OCI-LY7 (cell line): Measurements from ENCODE around the gene XPNPEP1. TPM values are rescaled to one million over a fixed set of nuclear protein-coding genes. Genes with fewer than 3 reads are reported as not detected.

ENCODE experiments used
- BruUV-seq: library from RNA; stranded (reverse); fragments of 400-500 nt; replicated peaks from 2 replicates; lab custom pipeline; 2021; lab: Mats Ljungman, UMichigan
- CTCF ChIA-PET: fragments of 300-600 bp; sonication (Branson Sonifier 250); formaldehyde crosslinking; loops from one replicate; lab custom pipeline; 2022; ENCODE audit warnings: antibody characterized with exemption; ENCODE audit not compliant: unreplicated experiment; lab: Charles Lee
- POLR2A ChIA-PET: fragments of 300-600 bp; sonication (Branson Sonifier 250); formaldehyde crosslinking; loops from one replicate; lab custom pipeline; 2022; ENCODE audit warnings: antibody characterized with exemption; lab: Charles Lee
- DNase-seq: peaks from one replicate; pipeline ENCODE4 v3.0.0-alpha.2; 2015; ENCODE audit warnings: low spot score
- H2AFZ ChIP-seq: fragments of 200-600 bp; sonication (generic), shearing (Covaris generic); 2 replicates; pipeline ENCODE4 v1.6.1; 2014; ENCODE audit warnings: mild to moderate bottlenecking, antibody characterized with exemption, low read length, moderate library complexity
- H3K27ac ChIP-seq: fragments of 200-600 bp; sonication (generic); 2 replicates; pipeline ENCODE4 v1.5.1; 2014; ENCODE audit warnings: mixed run types, low read depth, mild to moderate bottlenecking, moderate library complexity, low read length, inconsistent platforms; ENCODE audit not compliant: poor library complexity, severe bottlenecking
- H3K36me3 ChIP-seq: fragments of 200-600 bp; sonication (generic); 2 replicates; pipeline ENCODE4 v1.6.1; 2014; ENCODE audit warnings: mild to moderate bottlenecking, antibody characterized with exemption, low read length, moderate library complexity, mixed read lengths; ENCODE audit not compliant: insufficient read depth
- H3K4me1 ChIP-seq: fragments of 200-600 bp; sonication (generic); 2 replicates; pipeline ENCODE4 v1.5.1; 2014; ENCODE audit warnings: mild to moderate bottlenecking, low read length; ENCODE audit not compliant: insufficient read depth, poor library complexity, severe bottlenecking
- H3K4me2 ChIP-seq: fragments of 200-600 bp; sonication (generic); 2 replicates; pipeline ENCODE4 v1.6.1; 2014; ENCODE audit warnings: mild to moderate bottlenecking, low read length
- H3K4me3 ChIP-seq: fragments of 200-600 bp; sonication (generic); 2 replicates; pipeline ENCODE4 v1.5.1; 2014; ENCODE audit warnings: mild to moderate bottlenecking, low read depth, low read length; ENCODE audit not compliant: poor library complexity, severe bottlenecking
- H3K79me2 ChIP-seq: fragments of 200-600 bp; sonication (generic); 2 replicates; pipeline ENCODE4 v1.6.1; 2016; ENCODE audit warnings: low read depth, mild to moderate bottlenecking, low read length, moderate library complexity, mixed read lengths; ENCODE audit not compliant: insufficient read depth
- H3K9me2 ChIP-seq: fragments of 200-600 bp; sonication (generic); 2 replicates; pipeline ENCODE4 v1.6.1; 2016; ENCODE audit warnings: mild to moderate bottlenecking, low read length, mixed read lengths; ENCODE audit not compliant: insufficient read depth
- H3K9me3 ChIP-seq: fragments of 200-600 bp; sonication (generic); 2 replicates; pipeline ENCODE4 v1.6.1; 2014; ENCODE audit warnings: mild to moderate bottlenecking, mixed run types, low read length, mixed read lengths
- H4K20me1 ChIP-seq: fragments of 200-600 bp; sonication (generic); 2 replicates; pipeline ENCODE4 v1.6.1; 2014; ENCODE audit warnings: mild to moderate bottlenecking, antibody characterized with exemption, low read length, moderate library complexity, mixed read lengths; ENCODE audit not compliant: insufficient read depth
- EZH2phosphoT487 ChIP-seq: fragments of 200-600 bp; sonication (generic); IDR thresholded peaks from 2 replicates; pipeline ENCODE4 v1.6.1; 2018; ENCODE audit warnings: low read depth, borderline replicate concordance, mild to moderate bottlenecking, mixed run types, antibody characterized with exemption, low read length, moderate library complexity, mixed read lengths
- intact Hi-C: fragments of 100-400 bp; cut with micrococcal nuclease; formaldehyde crosslinking; loops from one replicate; pipeline ENCODE4 v1.10.0; 2022; ENCODE audit not compliant: unreplicated experiment
- total RNA-seq, 2 experiments: library from RNA; depleted of rRNA in 1 of 2; stranded (reverse); fragments of >200 nt in 1 of 2; shearing (Covaris generic) in 1 of 2; gene quantifications; 2 replicates each; pipeline ENCODE4 v1.2.3, GENCODE V29; 2014 to 2022
- TF ChIP-seq, protein P1 (sequence below): fragments of 200-600 bp; sonication (generic); conservative IDR thresholded peaks from 2 replicates; pipeline ENCODE4 v1.5.1; 2014; ENCODE audit warnings: mild to moderate bottlenecking, antibody characterized with exemption, low read length, moderate library complexity, mixed read lengths

Gene XPNPEP1
- total RNA-seq, 2 experiments from 2014 or later = 136 to 237 TPM

- Histone ChIP-seq H3K4me1 (peaks cover 23% of the 10 kb centered on the region), H3K36me3 (peaks cover 92% of the 10 kb centered on the region), H3K79me2 (no peaks in the 10 kb centered on the region), H3K4me3 (no peak overlapping the region), H3K9me2 (no peaks in the 10 kb centered on the region), H2AFZ (no peak overlapping the region), H4K20me1 (no peaks in the 10 kb centered on the region; the same call in 1 of the 2 replicates), H3K27ac (no peak overlapping the region), H3K4me2 (no peak overlapping the region), H3K9me3 (no peaks in the 10 kb centered on the region)
- ChIA-PET POLR2A (interaction anchor here (0.6 to 0.9 kb wide), 3 partner anchors 11 to 250 kb away, joined by 3 to 4 read pairs (median 4); no protein-coding TSS in a partner anchor), CTCF (interaction anchor here (1.0 kb wide), 1 partner anchor 127 kb away, joined by 3 read pairs; no protein-coding TSS in a partner anchor)
- intact Hi-C loops = no loop called here
- no TSS peak for BruUV-seq
- no peak for DNase-seq
- TF ChIP-seq, protein P1, sequence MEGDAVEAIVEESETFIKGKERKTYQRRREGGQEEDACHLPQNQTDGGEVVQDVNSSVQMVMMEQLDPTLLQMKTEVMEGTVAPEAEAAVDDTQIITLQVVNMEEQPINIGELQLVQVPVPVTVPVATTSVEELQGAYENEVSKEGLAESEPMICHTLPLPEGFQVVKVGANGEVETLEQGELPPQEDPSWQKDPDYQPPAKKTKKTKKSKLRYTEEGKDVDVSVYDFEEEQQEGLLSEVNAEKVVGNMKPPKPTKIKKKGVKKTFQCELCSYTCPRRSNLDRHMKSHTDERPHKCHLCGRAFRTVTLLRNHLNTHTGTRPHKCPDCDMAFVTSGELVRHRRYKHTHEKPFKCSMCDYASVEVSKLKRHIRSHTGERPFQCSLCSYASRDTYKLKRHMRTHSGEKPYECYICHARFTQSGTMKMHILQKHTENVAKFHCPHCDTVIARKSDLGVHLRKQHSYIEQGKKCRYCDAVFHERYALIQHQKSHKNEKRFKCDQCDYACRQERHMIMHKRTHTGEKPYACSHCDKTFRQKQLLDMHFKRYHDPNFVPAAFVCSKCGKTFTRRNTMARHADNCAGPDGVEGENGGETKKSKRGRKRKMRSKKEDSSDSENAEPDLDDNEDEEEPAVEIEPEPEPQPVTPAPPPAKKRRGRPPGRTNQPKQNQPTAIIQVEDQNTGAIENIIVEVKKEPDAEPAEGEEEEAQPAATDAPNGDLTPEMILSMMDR = no peak
- no peak for TF ChIP-seq EZH2phosphoT487
These were observed 41.6 kb downstream of the XPNPEP1 start for GRCh38 chr10:109881769-109882057.

DNA sequence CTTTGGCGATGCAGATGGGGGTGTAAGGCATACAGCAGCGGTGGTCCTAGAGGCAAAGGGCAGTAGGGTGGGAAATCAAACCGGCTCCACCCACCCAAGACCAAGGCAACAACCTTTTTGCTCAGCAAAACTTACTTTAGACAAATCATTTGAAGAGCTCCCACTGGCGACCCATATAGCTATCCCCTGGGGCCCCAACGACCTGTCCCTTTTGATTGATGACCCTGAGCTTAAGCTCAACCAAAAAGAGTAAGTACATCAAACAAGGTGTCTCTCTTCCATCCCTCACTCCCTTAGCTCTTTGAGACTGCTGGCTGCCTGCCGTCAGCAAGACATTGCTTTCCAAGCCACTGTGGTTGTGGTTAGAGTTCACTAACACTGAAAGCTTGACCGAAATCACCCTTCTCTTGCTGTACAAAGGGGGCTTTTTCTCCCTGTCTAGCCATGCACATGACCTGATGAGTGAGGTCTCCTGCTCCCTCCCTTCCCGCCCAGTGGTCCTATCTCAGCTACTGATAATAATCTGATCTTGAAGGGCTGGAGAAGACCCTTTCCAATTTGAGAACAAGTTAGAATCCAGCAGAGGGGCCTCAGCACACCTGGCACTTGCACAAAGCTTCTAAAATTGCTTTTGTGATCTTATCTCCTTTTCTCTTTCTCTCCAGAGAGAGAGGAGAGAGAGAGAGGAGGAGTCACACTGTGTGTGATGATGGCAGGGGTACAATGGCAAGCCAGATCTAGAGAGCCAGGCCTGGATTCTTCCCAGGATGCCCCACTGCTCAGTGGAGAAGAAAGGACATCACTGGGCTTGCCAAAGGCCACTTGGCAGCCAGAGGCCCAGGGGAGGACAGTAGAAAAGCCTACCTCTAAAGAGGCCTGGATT, 42.2 kb downstream of the XPNPEP1 start:
- Histone ChIP-seq H3K4me1 (peaks cover 23% of the 10 kb centered on the region), H3K9me3 (no peaks in the 10 kb centered on the region), H3K27ac (no peak overlapping the region), H3K36me3 (peaks cover 92% of the 10 kb centered on the region), H3K9me2 (no peaks in the 10 kb centered on the region), H3K4me2 (no peak overlapping the region), H4K20me1 (no peaks in the 10 kb centered on the region; the same call in 1 of the 2 replicates), H2AFZ (no peak overlapping the region), H3K79me2 (no peaks in the 10 kb centered on the region), H3K4me3 (no peak overlapping the region)
- TF ChIP-seq, protein P1 = no peak
- no peak for TF ChIP-seq EZH2phosphoT487
- intact Hi-C loops = no loop called here
- CTCF ChIA-PET = no interaction called here
- DNase-seq = no peak
- no TSS peak for BruUV-seq
- POLR2A ChIA-PET = interaction anchor here (0.6 to 1.3 kb wide), 7 partner anchors 9 to 250 kb away, joined by 3 to 4 read pairs (median 3); no protein-coding TSS in a partner anchor

- no TSS peak for BruUV-seq
- H3K4me3 ChIP-seq = no peak overlapping the region
- H3K9me3 ChIP-seq = no peaks in the 10 kb centered on the region
- CTCF ChIA-PET = interaction anchor here (0.5 kb wide), 1 partner anchor 13 kb away, joined by 4 read pairs; no protein-coding TSS in a partner anchor
- H2AFZ ChIP-seq = no peak overlapping the region
- H3K4me1 ChIP-seq = no peaks in the 10 kb centered on the region
- H3K36me3 ChIP-seq = peaks cover 88% of the 10 kb centered on the region
- no peak for DNase-seq
- no peaks in the 10 kb centered on the region for H3K79me2 ChIP-seq
- intact Hi-C loops = no loop called here
- H3K9me2 ChIP-seq = no peaks in the 10 kb centered on the region
- POLR2A ChIA-PET = interaction anchor here (1.0 kb wide), 1 partner anchor 23 kb away, joined by 3 read pairs; no protein-coding TSS in a partner anchor
- no peak overlapping the region for H3K4me2 ChIP-seq
- TF ChIP-seq EZH2phosphoT487 = no peak
- TF ChIP-seq, protein P1 = no peak
- H4K20me1 ChIP-seq = no peaks in the 10 kb centered on the region
- no peak overlapping the region for H3K27ac ChIP-seq
These were observed 45.8 kb downstream of the XPNPEP1 start for GRCh38 chr10:109877546-109877945.
